HuH-7.5 (cell line): ENCODE results near the gene TRMT5.
A peak's percentile ranks its signal among the peaks of the same experiment; 100 is the strongest.

Experiments used
- DNase-seq: peaks from one replicate; pipeline ENCODE4 v3.0.0; 2011; ENCODE audit warnings: low spot score

The TRMT5 gene

DNA sequence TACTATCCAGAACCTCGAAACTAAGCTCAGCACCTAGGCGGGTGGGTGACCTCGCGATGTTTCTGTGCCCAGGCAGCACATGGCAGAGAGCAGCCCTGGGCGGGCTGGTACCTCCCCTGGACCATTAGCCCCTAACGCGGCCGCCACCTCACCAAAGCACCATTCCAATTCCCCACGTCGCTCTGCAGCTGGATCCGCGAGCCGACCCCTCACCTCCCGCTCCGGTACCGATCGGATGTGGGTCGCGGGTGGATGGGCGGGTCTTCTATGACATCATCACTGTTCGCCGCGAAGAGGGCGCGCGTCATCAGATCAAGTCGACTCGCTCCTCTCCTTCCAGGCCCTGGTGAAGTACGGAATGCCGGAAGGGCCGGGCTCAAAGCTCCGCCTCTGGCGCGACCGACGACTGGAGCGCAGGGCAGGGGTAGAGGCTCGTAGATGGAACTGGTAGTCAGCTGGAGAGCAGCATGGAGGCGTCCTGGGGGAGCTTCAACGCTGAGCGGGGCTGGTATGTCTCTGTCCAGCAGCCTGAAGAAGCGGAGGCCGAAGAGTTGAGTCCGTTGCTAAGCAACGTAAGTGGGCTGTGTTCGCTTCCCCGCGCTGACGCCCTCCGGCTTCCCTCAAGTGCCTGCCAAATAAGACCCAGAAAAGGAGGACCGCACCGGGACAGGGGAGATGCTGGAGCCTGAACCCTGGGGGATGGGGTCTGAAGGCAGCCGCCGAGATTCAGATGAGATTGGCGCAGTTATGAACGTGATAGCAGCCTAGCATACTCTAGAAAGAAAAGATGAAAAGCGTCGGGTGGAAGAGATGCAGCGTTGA is at the start of gene TRMT5, which contains the start of gene SLC38A6:
Gene TRMT5, minus strand, starts transcription at position 269 of the 822 bp plus-strand sequence. Its CDS starts 106 bp downstream, at position 163.
Gene SLC38A6, plus strand, starts transcription at position 435 of the 822 bp plus-strand sequence. Its CDS starts 33 bp downstream, at position 468.
- peak; percentile 72 for DNase-seq

DNA sequence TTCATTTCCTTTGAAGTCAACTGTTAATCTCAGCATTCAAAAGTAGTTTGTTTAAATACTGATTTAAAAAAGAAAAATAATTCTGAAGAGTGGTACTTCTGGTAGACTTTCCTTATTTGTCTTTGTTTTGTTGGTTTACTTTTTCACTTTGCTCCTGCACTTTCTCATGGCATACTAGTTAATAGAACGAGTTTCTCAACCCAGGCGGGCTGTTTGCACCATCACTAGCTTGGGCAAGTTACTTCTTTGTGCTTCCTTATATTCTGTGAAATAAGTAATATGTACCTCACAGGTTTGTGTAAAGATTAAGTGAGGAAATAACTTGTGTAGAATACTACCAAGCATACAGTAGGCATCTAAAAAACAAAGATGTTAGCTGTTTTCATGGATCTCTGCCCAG is 45.6 kb upstream of the TRMT5 start:
- DNase-seq, result no peak

GRCh38 chr14:61025251-61026223 is 44.7 kb upstream of the TRMT5 start:
- peak; percentile 16 for DNase-seq

- no peak for DNase-seq
Measured at GRCh38 chr14:61019537-61019936, 38.7 kb upstream of the TRMT5 start.

- no peak for DNase-seq
Measured at GRCh38 chr14:61003571-61003970, 22.7 kb upstream of the TRMT5 start.

- no peak for DNase-seq
Measured at GRCh38 chr14:60999536-60999935, 18.7 kb upstream of the TRMT5 start.

GRCh38 chr14:60998617-60999016 is 17.7 kb upstream of the TRMT5 start:
- no peak for DNase-seq

DNA sequence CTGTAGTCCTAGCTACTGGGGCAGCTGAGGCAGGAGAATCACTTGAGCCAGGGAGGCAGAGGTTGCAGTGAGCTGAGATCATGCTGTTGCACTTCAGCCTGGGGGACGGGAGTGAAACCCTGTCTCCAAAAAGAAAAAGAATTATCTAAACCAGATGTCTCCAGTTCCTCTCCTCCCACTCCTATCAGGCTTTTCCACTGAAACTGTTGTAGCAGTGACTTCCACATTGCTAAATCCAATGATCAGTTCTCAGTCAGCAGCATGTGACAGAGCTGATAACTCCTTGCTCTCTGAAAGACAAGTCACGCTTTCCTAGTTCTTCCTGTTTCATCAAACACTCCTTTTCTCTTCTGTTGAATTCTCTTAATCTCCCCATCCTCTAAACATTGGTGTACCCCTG is 8.7 kb upstream of the TRMT5 start:
- DNase-seq, result no peak

GRCh38 chr14:60986500-60986899 is 5.6 kb upstream of the TRMT5 start:
- DNase-seq, result no peak

- DNase-seq, result no peak
Measured at GRCh38 chr14:60984196-60984595, 3.3 kb upstream of the TRMT5 start.

DNA sequence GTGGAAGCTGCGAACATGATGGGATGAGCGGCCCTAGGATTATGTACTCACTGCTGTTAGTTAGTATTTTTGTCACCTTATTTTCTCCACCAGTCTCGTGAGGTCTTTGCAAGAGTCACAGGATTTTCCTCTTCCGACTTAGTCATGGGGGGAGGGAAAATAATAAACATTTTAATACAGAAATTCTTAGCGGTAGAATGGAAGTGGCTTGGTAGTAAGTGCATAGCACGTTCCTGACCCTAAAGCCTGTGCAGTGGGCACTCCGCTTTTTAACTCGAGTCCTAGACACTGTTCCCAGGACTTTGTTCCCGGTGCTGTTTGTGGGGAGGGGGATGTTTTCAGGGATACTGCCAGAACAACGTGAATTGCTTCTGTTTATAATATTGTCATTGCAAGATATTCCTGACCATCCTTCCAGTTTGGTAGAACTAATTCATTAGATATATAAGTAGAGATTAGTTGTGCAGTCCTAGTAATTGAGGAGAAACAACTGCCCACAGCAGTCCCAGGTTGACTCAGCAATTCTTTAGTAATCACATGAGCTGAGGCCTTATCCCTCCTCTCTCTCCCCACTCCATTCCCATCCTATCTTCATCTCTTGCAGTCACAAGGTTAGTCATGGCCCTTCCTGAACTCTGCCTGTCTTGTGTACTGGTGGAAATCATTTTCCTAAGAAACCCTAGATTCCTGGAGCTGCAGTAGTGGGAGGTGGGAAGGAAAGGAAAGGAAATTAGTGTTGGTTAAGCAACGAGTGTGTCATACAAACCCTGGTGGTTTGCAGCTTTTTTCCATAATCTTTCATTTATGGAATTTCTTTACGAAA is 965 bp upstream of the TRMT5 start:
- peak; percentile 23 for DNase-seq

DNA sequence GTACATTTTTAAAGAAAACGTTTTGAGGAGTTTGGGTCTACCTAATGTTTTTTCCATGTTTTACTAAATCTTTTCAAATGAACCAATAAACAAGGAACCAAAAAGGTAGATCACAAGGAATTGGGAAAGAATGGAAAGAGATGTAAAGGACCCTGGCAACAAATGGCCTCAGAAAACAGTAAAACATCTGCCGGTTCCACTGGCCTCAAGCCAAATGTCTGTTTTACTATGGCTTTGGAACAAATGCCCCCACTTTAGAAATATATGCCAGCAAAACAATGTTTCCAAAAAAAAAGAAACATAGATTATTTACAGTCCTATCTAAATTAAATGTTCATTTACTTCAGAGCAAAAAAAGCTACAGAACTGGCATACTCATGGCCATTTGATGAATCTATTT is 3.0 kb downstream of the TRMT5 start:
- DNase-seq, result no peak

DNA sequence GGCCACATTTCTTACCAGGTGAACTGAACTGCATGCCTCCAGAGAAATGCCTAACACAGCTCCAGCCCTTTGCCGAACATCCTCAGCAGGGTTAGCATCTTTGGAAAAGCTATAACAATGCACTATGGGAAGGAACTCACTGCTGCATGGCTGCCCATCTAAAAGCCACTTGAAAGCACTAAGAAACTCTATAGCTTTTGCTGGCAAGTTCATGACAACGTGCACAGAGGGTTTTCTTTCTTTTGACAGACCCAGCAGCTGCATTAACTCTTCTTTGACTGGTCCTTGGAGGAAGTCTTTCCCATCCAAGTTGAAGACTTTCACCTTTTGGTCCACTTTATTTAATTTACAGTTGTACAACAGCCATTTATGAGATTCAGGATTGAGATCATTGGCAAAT is 5.3 kb downstream of the TRMT5 start:
- DNase-seq, result no peak

- no peak for DNase-seq
Measured at GRCh38 chr14:60974090-60974651, 6.7 kb downstream of the TRMT5 start.

DNA sequence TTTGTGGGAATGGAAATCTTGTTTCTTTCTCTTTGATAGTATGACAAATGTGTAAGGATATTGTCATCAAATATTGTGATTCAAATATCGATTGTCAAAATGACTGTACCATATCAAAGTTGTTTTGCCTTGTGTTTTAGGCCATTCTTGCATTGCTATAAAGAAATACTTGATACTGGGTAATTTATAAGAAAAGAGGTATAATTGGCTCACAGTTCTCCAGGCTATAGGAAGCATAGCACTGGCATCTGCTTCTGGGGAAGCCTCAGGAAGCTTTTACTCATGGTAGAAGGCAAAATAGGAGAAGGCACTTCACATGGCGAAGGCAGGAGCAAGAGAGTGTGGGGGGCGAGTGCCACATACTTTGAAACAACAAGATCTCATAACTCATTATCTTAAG is 7.8 kb downstream of the TRMT5 start:
- DNase-seq, result no peak

DNA sequence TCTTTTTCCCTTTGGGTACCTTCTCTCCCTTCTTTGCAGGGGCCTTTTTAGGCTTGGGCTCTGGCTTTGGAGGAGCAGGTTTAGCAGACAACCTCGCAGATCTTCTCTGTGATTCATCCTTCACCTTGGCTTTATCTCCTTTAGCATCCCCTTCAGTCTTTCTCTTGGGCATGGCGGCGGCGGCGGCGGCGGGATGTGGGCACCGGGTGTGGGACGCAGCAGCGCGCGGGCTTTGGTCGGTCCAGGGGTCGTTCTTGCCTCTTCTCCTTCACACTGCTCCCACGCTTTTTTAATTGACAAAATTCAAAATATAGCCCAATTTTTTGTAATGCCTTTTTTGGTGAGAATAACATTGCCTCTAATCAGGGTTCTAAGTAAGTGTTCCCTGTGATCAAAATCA is 8.6 kb downstream of the TRMT5 start:
- DNase-seq, result no peak

GRCh38 chr14:60971271-60971670 is 9.6 kb downstream of the TRMT5 start:
- no peak for DNase-seq

DNA sequence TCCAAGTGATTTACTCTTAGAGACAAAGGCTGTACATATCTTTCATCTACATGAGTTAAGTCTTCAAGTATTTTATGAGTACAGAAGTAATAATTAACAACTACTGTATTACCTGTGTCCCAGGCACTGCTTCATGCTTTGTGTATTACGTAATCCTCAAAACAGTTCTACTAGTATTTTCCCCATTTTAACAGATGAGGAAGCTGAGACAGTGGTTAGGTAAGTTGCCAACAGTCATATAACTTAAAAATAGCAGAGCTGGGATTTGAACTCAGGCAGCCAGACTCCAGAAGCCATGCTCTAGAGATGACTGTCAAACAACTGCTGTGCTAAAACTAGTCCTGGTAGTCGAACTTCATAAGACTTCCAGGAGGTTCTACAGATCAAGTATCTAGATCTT is 10.7 kb downstream of the TRMT5 start:
- DNase-seq, result no peak

DNA sequence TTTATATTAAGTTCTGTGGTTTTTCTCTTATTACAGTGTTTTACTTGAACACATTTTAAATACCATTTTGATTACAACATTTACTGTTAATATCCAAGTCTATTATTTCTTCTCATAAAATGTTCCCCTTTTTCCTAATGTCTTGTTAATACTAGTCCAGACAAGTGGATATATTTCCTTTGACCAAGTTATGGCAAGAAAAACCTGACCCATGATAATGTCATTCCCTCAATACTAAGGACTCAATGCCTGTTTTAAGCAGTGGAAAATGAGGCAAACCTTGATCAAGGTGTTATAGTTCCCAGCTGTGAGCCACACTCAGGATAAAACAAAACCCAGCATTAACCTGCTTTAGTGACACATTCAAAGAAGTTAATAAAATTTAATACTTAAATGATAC is 12.2 kb downstream of the TRMT5 start:
- DNase-seq, result no peak

- DNase-seq, result no peak
Measured at GRCh38 chr14:60968099-60968498, 12.8 kb downstream of the TRMT5 start.

DNA sequence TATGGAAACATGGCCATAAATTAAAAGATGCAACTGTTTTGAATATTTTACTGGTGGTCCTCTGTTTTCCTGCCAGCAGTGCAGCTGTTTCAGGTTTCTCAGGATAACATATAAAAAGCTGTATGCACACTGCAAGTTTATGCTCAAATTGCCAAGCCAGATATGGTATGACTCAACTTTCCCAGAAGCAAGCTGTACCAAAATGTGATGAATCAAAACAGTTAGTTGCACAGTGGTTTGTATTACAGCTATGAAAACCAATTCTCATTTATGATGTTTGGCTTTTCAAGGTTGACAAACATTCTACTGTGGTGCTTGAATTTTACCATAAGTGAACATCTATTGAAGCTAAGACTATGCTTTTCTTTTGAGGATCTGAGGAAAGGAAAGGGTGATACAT is 15.5 kb downstream of the TRMT5 start:
- no peak for DNase-seq

GRCh38 chr14:60964904-60965303 is 16.0 kb downstream of the TRMT5 start:
- DNase-seq, result no peak
